GM19328 (cell line): Measurements from ENCODE around the gene USH2A.

Experiments used
- ATAC-seq: cut with Tn5 transposase; IDR thresholded peaks from one replicate; pipeline ENCODE4 v1.9.1; 2021; ENCODE audit warnings: mild to moderate bottlenecking, moderate library complexity; ENCODE audit not compliant: unreplicated experiment

USH2A gene

DNA sequence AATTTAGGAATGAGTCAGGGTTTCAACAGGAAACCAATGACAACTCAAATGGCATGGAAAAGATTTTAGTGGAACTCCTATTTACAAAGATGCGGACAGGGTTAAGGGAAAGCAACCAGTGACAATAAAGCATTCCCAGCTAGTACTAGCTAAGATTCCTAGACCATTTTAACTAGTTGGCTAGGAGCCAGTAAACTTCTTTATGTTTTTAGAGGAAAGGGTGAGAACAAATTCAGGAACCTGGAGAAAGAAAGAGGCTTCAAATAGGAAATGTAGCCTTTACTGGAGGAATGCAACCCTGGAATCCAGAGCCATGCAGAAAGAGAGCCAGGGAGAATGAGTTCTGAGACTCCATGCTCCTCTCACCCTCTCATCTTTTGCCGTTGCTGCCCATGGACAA is 439.6 kb downstream of the USH2A start:
- ATAC-seq, result no peak

DNA sequence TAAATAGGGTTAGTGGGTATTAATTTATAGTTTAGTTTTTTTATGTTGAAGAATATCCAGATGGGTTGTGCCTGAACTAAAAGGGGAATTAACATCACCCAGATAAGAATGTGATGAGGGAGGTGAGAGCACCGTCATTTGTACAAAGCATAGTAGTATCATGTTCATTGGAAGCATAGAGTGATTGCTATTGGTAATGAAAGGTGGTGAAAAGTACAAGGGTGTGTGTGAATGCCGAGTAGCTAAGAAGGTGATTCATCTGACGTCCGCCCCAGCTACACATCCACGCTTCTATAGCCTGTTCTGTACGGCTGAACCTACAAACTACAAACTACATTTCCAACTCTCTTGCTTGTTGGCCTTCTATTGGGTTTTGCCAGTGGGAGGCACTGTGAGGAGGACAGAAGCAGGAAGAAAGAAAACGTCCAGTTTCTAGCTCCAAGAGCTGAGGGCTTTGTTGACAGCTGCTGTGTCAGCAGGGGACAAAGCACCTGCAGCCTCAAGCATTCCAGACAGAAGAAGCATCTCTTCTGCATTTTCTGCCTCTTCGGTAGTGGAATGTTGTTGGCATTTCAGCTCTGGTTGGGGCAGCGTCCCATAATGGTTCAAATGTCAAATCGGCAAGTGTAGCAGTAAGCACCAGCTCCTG is 451.3 kb downstream of the USH2A start:
- no peak for ATAC-seq

DNA sequence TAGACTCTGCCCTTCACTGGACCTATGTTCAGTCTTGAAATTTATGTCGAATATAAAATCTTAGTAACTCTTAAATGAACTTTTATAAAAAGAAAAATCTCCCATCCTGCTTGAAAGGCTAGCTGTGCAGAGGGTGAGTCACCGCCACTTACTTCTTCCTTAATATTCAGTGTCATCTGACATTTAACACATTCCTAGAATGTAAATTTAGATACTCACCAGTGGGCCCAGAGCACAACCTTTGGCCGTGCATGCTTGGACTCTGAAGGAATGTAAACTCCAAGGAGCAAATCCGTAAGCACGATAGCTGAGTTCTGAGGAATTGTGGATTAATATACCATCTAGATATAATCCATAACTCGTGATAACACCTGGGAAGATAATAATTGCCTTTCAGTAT is 452.8 kb downstream of the USH2A start:
- ATAC-seq, result no peak

DNA sequence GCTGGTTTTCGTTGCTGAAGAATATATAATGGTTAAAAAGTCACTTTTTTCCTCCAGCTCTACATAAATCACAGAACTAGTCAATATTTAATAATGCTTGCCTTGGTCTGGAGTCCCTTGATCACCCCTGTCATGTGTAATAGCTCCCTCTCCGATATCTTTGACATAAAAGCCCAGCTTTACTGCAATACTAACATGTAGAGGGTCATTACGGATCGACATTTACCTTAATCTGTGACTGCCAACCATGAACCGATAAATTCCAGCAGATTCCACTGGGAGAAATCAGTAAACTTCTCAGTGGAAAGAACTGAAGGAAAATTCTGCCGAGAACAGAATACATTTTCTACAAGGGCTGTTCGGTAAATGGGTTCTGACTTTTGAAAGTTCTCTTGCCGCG is 459.6 kb downstream of the USH2A start:
- ATAC-seq, result no peak

DNA sequence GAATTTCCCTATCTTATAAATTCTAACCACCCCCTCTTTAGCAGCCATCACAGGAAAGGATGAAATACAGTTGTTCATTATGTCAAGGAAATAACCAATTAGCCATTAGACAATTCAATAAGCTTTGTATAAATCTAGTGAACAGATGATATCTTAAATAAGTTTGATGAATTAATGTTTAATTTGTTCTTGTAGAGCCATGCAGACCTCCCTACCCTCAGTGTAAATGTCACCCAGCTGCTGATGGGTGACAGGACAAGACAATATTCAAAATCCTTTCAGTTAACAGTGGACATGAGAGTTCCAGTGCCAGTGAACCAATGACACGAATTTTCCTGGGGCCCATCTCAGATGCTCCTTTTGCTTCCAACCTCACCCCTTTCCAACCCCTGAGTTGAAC is 460.2 kb downstream of the USH2A start:
- ATAC-seq, result no peak

DNA sequence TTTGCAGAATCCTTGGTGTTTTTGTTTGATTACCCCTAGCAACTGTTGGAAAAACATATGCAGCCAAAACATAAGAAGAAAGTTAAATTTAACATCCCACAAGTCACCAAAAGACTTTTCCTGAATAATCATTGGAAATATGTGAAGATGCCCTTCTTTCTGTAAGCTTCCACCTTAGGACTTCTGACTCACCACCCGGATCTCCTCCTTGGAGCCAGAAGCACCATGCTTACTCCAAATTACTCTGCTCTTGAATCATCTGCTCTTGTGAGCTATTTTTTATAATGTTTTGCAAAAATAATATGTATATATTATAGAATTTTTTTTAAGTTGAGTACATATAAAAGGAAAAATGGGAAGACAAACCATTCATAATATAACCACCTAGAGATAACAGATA is 464.4 kb downstream of the USH2A start:
- ATAC-seq, result no peak

DNA sequence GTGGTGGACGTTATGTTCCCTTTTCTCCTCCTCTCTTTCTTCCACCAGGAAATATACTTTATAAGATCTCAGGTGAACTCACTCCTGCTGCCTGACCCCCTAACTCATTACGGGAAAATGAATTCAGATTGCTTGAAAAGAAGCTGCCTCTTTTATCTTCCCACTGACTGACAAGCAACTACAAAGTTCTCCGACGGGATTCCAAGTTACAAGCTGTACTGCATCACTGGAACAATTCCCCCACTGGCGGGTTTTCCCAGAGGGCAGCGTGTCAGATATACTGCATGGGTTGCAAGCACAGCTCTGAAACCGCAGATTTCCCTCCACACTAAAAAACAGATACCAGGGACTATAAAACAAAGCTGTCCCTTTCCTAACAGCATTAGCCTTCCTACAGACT is 465.6 kb downstream of the USH2A start:
- no peak for ATAC-seq

DNA sequence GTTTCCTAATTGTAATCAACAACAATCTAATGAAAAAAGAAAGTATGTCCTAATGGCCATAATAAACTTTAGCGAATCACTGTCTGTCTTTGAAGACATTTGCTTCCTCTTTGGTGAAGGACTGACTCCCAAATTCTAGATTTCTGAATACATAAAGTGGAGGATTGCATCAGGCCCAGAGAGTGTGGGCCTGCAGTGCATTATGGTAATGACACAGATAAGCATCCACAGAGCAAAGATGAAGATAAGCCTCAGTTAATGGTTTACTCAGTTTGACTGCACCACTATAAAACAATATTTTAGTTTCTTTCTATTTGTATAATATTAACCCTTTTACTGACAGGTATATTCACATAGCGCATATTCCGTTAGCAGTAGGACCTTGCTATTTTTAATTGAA is 490.7 kb downstream of the USH2A start:
- no peak for ATAC-seq

DNA sequence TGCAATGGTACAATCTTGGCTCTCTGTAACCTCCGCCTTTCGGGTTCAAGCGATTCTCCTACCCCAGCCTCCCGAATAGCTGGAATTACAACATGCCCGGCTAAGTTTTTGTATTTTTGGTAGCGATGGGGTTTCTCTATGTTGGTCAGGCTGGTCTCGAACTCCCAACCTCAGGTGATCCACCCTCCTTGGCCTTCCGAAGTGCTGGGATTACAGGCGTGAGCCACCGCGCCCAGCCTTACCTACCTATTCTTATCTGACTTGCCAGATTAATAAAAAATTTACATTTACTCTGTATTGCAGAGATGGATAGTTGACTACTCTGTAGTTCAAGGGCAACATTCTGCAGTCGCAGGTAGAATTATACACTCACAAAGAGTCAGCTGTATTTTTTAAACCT is 496.6 kb downstream of the USH2A start:
- ATAC-seq, result no peak

DNA sequence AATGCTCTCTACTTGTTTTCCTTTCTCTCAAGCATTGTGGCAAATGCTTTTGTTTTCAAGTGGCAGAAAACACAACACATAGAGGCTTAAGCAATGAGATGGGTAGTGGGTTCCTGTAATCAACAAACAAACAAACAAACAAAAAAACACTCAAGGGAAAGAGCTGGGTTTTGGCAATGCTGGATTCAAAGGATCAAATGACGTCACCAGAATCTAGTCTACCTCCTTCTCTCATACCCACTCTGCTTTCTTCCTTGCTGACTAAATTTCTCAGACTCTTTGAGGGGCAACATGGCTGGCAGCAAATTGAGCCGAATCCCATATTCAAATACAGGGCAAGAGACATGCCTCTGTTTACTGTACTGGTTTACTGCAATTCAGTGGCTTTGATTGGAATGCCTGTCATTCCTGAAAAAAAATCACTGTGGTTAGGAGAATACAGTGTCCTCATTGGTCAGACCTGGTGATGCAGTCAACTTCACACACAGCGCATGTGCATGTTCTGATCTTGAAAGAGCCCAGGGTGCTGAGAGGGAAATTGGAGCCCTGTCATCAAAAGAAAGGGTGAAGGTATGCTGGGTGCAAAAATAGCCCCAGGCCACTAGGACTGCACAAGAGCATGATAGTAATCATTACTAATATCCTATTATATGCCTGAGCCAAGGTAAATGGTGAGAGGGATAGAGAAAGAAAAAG is 500.0 kb downstream of the USH2A start:
- ATAC-seq, result no peak

DNA sequence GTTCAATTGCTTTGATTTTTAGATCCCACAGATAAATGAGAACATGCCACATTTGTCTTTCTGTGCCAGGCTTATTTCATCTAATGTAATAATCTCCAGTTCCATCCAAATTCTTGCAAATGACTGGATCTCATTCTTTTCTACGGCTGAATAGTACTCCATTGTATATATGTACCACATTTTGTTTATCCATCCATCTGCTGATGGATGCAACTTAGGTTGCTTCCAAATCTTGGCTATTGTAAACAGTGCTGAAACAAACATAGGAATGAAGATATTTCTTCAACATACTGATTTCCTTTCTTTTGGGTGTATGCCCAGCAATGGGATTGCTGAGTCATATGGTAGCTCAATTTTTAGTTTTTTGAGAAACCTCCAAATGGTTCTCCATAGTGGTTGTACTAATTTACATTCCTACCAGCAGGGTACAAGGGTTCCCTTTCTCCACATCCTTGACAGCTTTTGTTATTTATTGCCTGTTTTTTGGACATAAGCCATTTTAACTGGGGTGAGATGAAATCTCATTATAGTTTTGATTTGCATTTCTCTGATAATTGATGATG is 511.8 kb downstream of the USH2A start:
- no peak for ATAC-seq

DNA sequence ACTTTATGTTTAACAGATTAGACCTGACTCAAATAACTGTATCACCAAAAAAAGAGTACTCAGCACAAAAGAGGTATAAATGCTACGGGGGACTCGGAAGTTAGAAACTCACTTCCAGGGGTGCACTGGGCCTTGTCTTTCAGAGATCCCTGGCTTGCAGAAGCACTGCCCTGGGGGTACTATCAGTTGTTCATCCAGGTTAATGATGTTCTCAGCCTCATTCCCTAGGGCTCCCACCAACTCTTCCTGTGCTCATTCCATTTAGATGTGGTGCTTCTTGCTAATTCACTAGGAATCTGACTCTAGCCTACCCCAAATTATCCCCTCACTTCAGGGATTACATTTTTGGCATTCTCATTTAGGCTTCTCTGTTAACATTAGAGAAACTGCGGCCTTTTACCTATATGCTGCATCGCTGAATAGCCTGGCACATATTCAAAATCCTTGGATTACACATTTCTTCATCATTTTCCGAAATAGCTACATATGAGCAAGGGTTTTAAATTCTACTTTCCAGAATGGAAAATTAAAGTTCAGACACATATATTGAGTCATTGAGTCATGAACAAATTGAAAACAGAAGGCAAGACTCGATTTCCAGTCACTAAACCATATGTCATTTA is 517.6 kb downstream of the USH2A start:
- no peak for ATAC-seq

DNA sequence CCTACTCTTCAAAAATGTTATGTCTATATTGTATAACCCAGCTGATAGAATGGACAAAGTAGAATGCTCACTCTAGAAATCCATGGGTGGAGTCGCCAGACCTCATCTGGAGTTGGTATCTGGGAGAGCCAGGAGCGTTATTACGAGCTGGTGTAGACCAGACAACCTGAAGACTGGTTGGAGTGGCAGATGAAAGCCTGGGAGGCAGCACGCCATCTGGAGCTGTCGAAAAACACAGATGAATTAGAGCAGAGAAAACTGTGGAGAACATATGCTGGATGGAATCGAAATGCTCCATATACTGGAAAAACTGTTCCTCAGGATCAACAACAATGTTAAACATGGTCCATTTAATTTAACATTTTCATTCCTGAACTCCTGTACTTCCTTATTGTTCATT is 522.6 kb downstream of the USH2A start:
- no peak for ATAC-seq

DNA sequence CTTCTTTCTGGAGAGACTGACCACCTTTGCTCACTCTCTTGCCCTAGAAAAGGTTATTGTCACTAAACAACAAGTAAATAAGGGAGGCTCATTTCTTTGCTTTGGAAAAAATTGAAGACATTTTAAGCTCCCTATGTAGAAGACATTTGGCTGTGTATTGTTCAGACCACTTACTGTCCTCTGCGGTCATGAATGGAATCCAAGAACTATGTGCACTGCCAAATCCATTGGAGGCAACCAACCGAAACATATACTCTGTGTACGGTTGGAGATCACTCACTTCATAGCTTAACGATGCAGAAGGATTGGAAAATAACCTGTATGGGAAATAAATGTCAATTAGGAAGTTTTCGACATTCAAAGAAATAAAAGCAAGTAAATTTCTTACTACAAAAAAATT is 523.3 kb downstream of the USH2A start:
- no peak for ATAC-seq

DNA sequence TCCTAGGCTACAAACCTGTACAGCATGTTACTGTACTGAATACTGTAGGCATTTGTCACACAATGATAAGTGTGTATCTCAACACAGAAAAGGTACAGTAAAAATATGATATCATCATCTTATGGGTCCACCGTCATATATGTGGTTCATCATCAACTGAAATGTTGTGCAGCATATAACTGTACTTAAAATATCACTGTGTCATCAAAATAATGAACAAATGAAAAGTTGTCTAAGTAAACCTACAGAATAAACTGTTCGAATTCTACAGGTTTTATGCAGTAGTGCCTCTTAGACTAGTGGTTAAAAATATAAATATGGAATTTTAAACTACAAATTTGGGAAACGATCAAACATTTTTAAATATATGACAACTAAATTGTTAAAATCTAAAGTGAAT is 527.4 kb downstream of the USH2A start:
- no peak for ATAC-seq

DNA sequence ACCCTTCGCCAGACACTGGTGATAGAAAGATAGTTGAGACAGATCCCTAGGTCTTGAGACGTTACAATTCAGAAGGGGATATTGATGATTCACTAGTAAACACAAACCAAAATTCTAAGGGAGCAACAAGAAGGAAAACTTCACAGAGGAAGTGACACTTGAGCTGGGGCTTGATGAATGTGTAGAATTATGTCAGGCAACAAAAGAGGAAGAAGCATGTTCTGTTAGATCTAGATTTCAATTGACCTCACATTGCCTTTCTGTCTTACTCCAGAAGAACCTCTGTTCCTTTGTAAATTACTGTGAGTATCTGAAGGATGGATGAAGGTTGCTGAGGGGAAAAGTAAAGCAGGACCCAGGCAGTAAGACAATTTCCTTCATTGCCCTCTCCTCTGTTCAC is 528.0 kb downstream of the USH2A start:
- no peak for ATAC-seq

DNA sequence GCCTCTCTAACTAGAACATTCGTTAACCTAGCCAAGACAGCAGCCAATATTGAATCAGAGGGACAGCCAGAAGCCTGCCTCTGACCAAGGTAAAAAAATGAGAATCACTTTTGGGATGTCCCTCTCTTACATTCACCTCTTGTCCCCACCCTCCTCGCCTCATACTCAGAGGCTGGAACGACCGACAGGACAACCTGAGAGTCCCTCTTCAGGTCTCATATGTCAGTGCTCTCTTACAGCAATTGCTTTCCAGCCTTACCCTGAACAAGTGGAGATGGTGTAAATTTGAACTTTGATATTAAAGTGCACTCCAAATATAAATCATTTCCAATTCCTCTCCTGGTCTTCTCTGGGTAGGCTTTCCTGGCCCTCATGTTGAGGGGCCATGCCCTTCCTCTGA is 528.6 kb downstream of the USH2A start:
- no peak for ATAC-seq

DNA sequence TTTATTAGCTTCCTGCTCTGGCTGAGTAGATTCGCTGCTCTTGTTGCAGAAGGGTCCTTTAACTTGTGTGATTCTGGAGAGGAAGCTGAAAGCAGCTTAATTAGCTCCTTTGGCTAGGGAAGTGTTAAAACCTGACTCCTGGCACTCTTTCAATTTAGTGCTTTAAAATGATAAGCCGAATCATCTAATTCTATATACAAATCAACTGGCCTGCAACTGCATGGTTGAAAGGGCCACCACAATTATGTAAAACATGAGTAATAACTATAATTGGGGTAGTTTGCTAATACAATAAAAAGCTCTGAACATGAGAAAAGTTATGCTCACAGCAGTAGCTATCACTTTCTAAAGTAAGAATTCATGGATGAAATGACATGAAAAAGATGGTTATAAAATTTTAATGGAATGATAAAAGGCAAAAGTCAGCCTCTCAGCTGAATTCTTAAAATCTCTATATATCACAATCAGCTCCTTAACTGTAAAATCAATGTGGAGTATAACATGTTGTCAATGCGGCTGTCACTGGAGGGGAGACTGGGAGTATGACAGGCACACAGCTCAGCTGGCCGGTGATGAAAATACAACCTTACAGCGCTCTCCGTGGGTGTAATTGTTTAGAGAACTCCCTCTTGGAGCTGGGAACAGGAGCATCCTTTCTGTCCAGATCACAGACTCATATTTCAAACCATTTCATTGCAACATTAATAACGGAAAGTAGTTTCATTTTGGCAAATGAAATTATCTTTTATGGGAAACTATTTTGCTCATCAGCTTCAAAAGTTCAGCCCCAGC is 531.8 kb downstream of the USH2A start:
- ATAC-seq, result no peak

DNA sequence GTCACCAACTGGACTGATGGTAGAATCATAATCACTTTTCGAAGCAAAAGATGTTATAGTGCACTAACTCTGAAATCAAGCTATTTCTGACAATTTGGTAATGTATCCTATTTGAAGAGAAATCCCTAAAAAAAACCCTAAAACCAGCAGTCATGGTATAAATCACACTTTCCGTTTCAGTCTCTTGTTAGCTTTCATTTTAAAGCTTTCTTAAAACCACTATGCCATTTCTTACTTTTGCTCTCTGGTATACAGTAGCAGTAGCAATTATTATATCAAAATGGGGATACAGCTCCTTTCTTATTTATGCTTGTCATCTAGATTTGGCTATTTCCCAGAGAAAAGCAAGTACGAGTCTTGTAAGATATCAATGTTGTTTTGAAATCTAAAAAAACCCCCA is 532.8 kb downstream of the USH2A start:
- ATAC-seq, result no peak

DNA sequence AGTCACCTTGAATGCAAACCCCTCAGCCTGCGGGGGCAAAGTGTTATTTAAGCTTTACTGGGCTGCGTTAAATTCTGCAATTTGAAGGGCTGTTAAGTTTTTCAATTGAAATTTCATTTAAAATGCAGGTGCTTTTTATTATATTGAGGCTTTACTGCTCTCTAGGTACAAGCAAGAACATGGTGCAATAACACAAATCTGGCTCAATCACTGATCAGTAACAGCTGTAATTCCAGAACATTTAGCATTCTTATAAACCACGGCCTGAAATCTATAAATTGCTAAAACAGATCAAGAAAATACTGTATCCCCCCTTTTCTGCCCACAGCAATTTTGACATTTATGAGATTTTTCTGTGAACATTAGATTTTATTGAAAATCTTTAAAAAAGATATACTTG is 533.4 kb downstream of the USH2A start:
- ATAC-seq, result no peak

DNA sequence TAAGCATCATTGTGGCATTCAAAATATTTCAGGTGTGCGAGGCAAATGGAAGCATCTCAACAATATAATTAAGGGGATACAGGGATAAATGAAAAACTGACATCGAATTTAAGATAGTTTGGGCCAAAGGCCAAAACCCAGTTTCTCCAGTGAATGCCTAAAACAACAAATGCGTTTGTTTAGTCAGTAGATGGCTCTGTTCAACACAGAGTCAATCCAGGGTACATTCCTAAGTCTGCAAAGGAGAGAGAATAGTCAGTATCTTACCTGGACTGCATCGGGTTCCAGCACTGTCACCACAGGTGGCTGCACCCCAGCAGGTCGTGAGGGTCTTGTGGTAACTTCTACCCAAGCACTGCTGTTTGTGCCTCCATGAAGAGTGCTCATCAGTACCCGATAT is 535.1 kb downstream of the USH2A start:
- ATAC-seq, result no peak
